Epithelial cell of proximal tubule (primary cell): ENCODE data around the gene IMMP2L. TPM values are rescaled to one million over a fixed set of nuclear protein-coding genes. Genes with fewer than 3 reads are reported as not detected.

Source experiments
- DNase-seq: peaks from one replicate; pipeline ENCODE4 v3.0.0-alpha.2; 2011; ENCODE audit warnings: low read depth
- H3K4me3 ChIP-seq: 2 replicates; pipeline ENCODE4 v1.5.1; 2011; ENCODE audit warnings: low read depth, mild to moderate bottlenecking, low read length
- CTCF ChIP-seq: conservative IDR thresholded peaks from 2 replicates; pipeline ENCODE4 v1.5.1; 2012; ENCODE audit warnings: low read depth, mild to moderate bottlenecking, low read length
- total RNA-seq: library from RNA; depleted of rRNA; stranded (reverse); fragments of >200 nt; gene quantifications from 2 replicates; pipeline ENCODE4 v1.2.3, GENCODE V29; 2015

The IMMP2L gene
- total RNA-seq, 1 donor from 2014 or later = 8.4 TPM

- DNase-seq = no peak
- no peak for TF ChIP-seq CTCF
- H3K4me3 ChIP-seq = no peak overlapping the region
Measured at GRCh38 chr7:111112439-111112838, 449.9 kb downstream of the IMMP2L start.

- H3K4me3 ChIP-seq = no peak overlapping the region
- DNase-seq = no peak
- TF ChIP-seq CTCF = no peak
Measured at GRCh38 chr7:111108496-111108895, 453.8 kb downstream of the IMMP2L start.

GRCh38 chr7:111108000-111108399 lies 454.3 kb downstream of the IMMP2L start:
- no peak for TF ChIP-seq CTCF
- H3K4me3 ChIP-seq = no peak overlapping the region
- no peak for DNase-seq

GRCh38 chr7:111107579-111107978 lies 454.7 kb downstream of the IMMP2L start:
- no peak overlapping the region for H3K4me3 ChIP-seq
- TF ChIP-seq CTCF = no peak
- no peak for DNase-seq

- no peak for DNase-seq
- no peak for TF ChIP-seq CTCF
- no peak overlapping the region for H3K4me3 ChIP-seq
Measured at GRCh38 chr7:111105269-111105668, 457.0 kb downstream of the IMMP2L start.

- TF ChIP-seq CTCF = no peak
- DNase-seq = no peak
- no peak overlapping the region for H3K4me3 ChIP-seq
Measured at GRCh38 chr7:111104710-111105109, 457.6 kb downstream of the IMMP2L start.

GRCh38 chr7:111103678-111104274 lies 458.5 kb downstream of the IMMP2L start:
- DNase-seq = no peak
- TF ChIP-seq CTCF = no peak
- no peak overlapping the region for H3K4me3 ChIP-seq
